Thymus (tissue), 11 donors: ENCODE measurements around the gene PTPRJ. TPM values are rescaled to one million over a fixed set of nuclear protein-coding genes. Genes with fewer than 3 reads are reported as not detected.

ENCODE experiments used
- DNase-seq, 9 donors: peaks; one replicate each; pipeline ENCODE4 v3.0.0-alpha.2; 2013; ENCODE audit warnings: low spot score in 9 of 9, low read depth in 6 of 9, missing footprints in 1 of 9
- H3K27ac ChIP-seq, 2 donors: one replicate each; pipeline ENCODE4 v1.5.1; 2013; ENCODE audit warnings: control low read depth in 1 of 2, low read depth in 1 of 2, low read length in 1 of 2, mild to moderate bottlenecking in 1 of 2, moderate library complexity in 1 of 2
- H3K27me3 ChIP-seq, 2 donors: one replicate each; pipeline ENCODE4 v1.5.1; 2013; ENCODE audit warnings: low read length in 1 of 2; ENCODE audit not compliant: control insufficient read depth in 2 of 2, insufficient read depth in 1 of 2
- H3K36me3 ChIP-seq, 2 donors: one replicate each; pipeline ENCODE4 v1.5.1; 2013; ENCODE audit warnings: low read length in 1 of 2, mild to moderate bottlenecking in 1 of 2, moderate library complexity in 1 of 2; ENCODE audit not compliant: control insufficient read depth in 2 of 2, insufficient read depth in 2 of 2
- H3K4me1 ChIP-seq, 2 donors: one replicate each; pipeline ENCODE4 v1.5.1; 2013; ENCODE audit warnings: low read length in 2 of 2; ENCODE audit not compliant: control insufficient read depth in 2 of 2, insufficient read depth in 2 of 2
- H3K4me3 ChIP-seq, 2 donors: one replicate each; pipeline ENCODE4 v1.5.1; 2013; ENCODE audit warnings: low read length in 2 of 2, control low read depth in 1 of 2, mild to moderate bottlenecking in 1 of 2
- H3K9me3 ChIP-seq, 2 donors: one replicate each; pipeline ENCODE4 v1.5.1; 2013; ENCODE audit warnings: low read length in 1 of 2, mild to moderate bottlenecking in 1 of 2; ENCODE audit not compliant: control insufficient read depth in 2 of 2, insufficient read depth in 1 of 2
- WGBS: extraction: QIAGEN DNeasy Blood & Tissue Kit; methylation state at CpG from one replicate; pipeline ENCODE4 v1.1.7; 2013; 5-methylcytosine and 5-hydroxymethylcytosine counted together
- polyA plus RNA-seq: library from polyadenylated mRNA; stranded (reverse); fragments of 200-250 nt; gene quantifications from one replicate; pipeline ENCODE4 v1.2.3, GENCODE V29; 2013
- total RNA-seq: library from RNA; stranded (reverse); fragments of 120-200 nt; gene quantifications from one replicate; pipeline ENCODE4 v1.2.4, GENCODE V29; 2013
- donor health status: healthy.

Gene PTPRJ
- total and polyA plus RNA-seq, 2 donors = 4.4 to 7.5 TPM

- Histone ChIP-seq H3K4me3 (no peak within 1 kb of the TSS), H3K27ac (no peak within 1 kb of the TSS), H3K36me3 (no peaks in the 10 kb centered on the region), H3K4me1 (no peaks in the 10 kb centered on the region), H3K27me3 (no peaks in the 10 kb centered on the region), H3K9me3 (no peaks in the 10 kb centered on the region)
- WGBS = 79% methylated on average over 2 of the region's 2 CpGs
- no peak for DNase-seq
Measured at GRCh38 chr11:48216510-48216909, 236.2 kb downstream of the PTPRJ start, which contains the start of gene OR4B1. TSS of gene OR4B1 (plus strand) at chr11:48216810. CDS start at chr11:48216810, 0 bp downstream.

Other genes starting within 250 kb of the PTPRJ start
- gene FNBP4, start 213.2 kb upstream of the PTPRJ start, total RNA-seq = 37.9 TPM
- 71.2 TPM for gene FNBP4, start 213.2 kb upstream of the PTPRJ start, polyA plus RNA-seq
- gene NUP160, start 132.2 kb upstream of the PTPRJ start, total RNA-seq = 36.0 TPM
- gene NUP160, start 132.2 kb upstream of the PTPRJ start, polyA plus RNA-seq = 24.6 TPM
- gene OR4B1, start 236.3 kb downstream of the PTPRJ start, total RNA-seq = not detected
- 0.02 TPM for gene OR4B1, start 236.3 kb downstream of the PTPRJ start, polyA plus RNA-seq